Gastroesophageal sphincter (tissue), 3 donors: ENCODE data around the gene CTNS.

ENCODE experiments used
- EP300 ChIP-seq: sonication (generic); formaldehyde crosslinking; IDR thresholded peaks from one replicate; pipeline ENCODE4 v1.6.1; 2017; ENCODE audit warnings: antibody characterized with exemption, mild to moderate bottlenecking
- POLR2A ChIP-seq, 2 donors: fragments of 450-650 bp; IDR thresholded peaks; one replicate each; pipeline ENCODE4 v1.6.1; 2017; ENCODE audit warnings: antibody characterized with exemption in 2 of 2, mild to moderate bottlenecking in 2 of 2, moderate library complexity in 1 of 2
- POLR2AphosphoS5 ChIP-seq: sonication (generic); formaldehyde crosslinking; IDR thresholded peaks from one replicate; pipeline ENCODE4 v1.6.1; 2017; ENCODE audit warnings: antibody characterized with exemption
- TF ChIP-seq, protein P1 (sequence below), 4 experiments: fragments of 200-600 bp in 2 of 4; fragments of 450-650 bp in 2 of 4; sonication (generic) in 1 of 4; IDR thresholded peaks; one replicate each; pipeline ENCODE4 v1.5.1; 2017 to 2019; ENCODE audit warnings: antibody characterized with exemption in 4 of 4, mild to moderate bottlenecking in 2 of 4, moderate library complexity in 2 of 4

DNA sequence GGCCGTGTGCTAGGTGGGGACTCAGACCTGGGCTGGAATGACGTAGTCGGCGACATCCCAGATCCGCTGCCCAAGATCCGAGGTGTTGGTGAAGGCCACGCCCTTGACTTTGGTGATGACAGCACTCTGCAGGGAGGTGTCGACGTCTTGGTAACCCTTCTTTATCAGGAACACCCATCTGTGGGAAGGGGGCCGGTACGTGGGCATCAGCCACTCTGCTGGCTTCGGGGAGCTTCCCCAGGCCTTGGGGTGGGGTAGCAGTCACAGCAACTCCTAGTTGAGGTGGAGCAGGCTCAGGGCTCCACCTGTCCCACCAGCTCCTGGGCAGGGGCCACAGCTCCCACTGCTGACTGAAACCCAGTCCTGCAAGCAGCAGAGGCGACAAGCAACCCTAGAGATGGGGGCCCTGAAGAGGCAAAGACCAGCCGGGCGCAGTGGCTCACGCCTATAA lies 55.1 kb downstream of the CTNS start:
- TF ChIP-seq, protein P1, sequence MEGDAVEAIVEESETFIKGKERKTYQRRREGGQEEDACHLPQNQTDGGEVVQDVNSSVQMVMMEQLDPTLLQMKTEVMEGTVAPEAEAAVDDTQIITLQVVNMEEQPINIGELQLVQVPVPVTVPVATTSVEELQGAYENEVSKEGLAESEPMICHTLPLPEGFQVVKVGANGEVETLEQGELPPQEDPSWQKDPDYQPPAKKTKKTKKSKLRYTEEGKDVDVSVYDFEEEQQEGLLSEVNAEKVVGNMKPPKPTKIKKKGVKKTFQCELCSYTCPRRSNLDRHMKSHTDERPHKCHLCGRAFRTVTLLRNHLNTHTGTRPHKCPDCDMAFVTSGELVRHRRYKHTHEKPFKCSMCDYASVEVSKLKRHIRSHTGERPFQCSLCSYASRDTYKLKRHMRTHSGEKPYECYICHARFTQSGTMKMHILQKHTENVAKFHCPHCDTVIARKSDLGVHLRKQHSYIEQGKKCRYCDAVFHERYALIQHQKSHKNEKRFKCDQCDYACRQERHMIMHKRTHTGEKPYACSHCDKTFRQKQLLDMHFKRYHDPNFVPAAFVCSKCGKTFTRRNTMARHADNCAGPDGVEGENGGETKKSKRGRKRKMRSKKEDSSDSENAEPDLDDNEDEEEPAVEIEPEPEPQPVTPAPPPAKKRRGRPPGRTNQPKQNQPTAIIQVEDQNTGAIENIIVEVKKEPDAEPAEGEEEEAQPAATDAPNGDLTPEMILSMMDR (IDR thresholded peaks at IDR 0.05): no peak
- TF ChIP-seq POLR2A (IDR thresholded peaks at IDR 0.05) (no peak), EP300 (no peak), POLR2AphosphoS5 (no peak)
